ENCODE results near the gene LPP. TPM values are rescaled to one million over a fixed set of nuclear protein-coding genes. Genes with fewer than 3 reads are reported as not detected.

The LPP gene
- total RNA-seq, 1 experiment from 2014 or later: 120 TPM

GRCh38 chr3:188788621-188789081 is 634.7 kb downstream of the LPP start:
- Histone ChIP-seq H3K27me3 (replicated peaks; ENCODE audit: control insufficient read depth, insufficient read depth, low read length) (no peaks in the 10 kb centered on the region), H3K36me3 (ENCODE audit: control insufficient read depth, insufficient read depth, low read length) (no peaks in the 10 kb centered on the region), H3K4me3 (ENCODE audit: low read depth, low read length) (no peak overlapping the region), H3K4me1 (peaks cover 5% of the 10 kb centered on the region; the same call in 1 of the 2 replicates), H3K9me3 (no peaks in the 10 kb centered on the region)
- DNase-seq: no peak
- Mint-ChIP-seq H3K27me3 (ENCODE audit: insufficient read depth, unreplicated experiment) (no peaks in the 10 kb centered on the region), H3K9me3 (ENCODE audit: unreplicated experiment) (no peaks in the 10 kb centered on the region), H3K36me3 (ENCODE audit: insufficient read depth, unreplicated experiment) (peaks cover 15% of the 10 kb centered on the region), H3K4me3 (ENCODE audit: unreplicated experiment) (no peak overlapping the region), H3K27ac (ENCODE audit: unreplicated experiment) (no peak overlapping the region), H3K4me1 (ENCODE audit: low read depth, unreplicated experiment) (peaks cover 7% of the 10 kb centered on the region)
- POLR2A ChIA-PET: no interaction called here
- TF ChIP-seq, protein P1, sequence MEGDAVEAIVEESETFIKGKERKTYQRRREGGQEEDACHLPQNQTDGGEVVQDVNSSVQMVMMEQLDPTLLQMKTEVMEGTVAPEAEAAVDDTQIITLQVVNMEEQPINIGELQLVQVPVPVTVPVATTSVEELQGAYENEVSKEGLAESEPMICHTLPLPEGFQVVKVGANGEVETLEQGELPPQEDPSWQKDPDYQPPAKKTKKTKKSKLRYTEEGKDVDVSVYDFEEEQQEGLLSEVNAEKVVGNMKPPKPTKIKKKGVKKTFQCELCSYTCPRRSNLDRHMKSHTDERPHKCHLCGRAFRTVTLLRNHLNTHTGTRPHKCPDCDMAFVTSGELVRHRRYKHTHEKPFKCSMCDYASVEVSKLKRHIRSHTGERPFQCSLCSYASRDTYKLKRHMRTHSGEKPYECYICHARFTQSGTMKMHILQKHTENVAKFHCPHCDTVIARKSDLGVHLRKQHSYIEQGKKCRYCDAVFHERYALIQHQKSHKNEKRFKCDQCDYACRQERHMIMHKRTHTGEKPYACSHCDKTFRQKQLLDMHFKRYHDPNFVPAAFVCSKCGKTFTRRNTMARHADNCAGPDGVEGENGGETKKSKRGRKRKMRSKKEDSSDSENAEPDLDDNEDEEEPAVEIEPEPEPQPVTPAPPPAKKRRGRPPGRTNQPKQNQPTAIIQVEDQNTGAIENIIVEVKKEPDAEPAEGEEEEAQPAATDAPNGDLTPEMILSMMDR (IDR thresholded peaks at IDR 0.05; ENCODE audit: insufficient read depth in 1 of 2, low read depth in 1 of 2, low read length in 1 of 2, severe bottlenecking in 1 of 2, unreplicated experiment in 1 of 2): no peak
- no TSS peak for BruUV-seq (replicated peaks)
- CTCF ChIA-PET: no interaction called here
- intact Hi-C loops (cut with micrococcal nuclease; ENCODE audit: unreplicated experiment): no loop called here

- Histone ChIP-seq H3K27me3 (replicated peaks; ENCODE audit: control insufficient read depth, insufficient read depth, low read length) (no peaks in the 10 kb centered on the region), H3K4me3 (ENCODE audit: low read depth, low read length) (no peak overlapping the region), H3K9me3 (no peaks in the 10 kb centered on the region), H3K4me1 (peaks cover 5% of the 10 kb centered on the region; the same call in 1 of the 2 replicates), H3K36me3 (ENCODE audit: control insufficient read depth, insufficient read depth, low read length) (no peaks in the 10 kb centered on the region)
- Mint-ChIP-seq H3K36me3 (ENCODE audit: insufficient read depth, unreplicated experiment) (peaks cover 16% of the 10 kb centered on the region), H3K27me3 (ENCODE audit: insufficient read depth, unreplicated experiment) (no peaks in the 10 kb centered on the region), H3K4me3 (ENCODE audit: unreplicated experiment) (no peak overlapping the region), H3K27ac (ENCODE audit: unreplicated experiment) (no peak overlapping the region), H3K9me3 (ENCODE audit: unreplicated experiment) (no peaks in the 10 kb centered on the region), H3K4me1 (ENCODE audit: low read depth, unreplicated experiment) (peaks cover 7% of the 10 kb centered on the region)
- intact Hi-C loops (cut with micrococcal nuclease; ENCODE audit: unreplicated experiment): no loop called here
- no TSS peak for BruUV-seq (replicated peaks)
- TF ChIP-seq, protein P1 (IDR thresholded peaks at IDR 0.05; ENCODE audit: insufficient read depth in 1 of 2, low read depth in 1 of 2, low read length in 1 of 2, severe bottlenecking in 1 of 2, unreplicated experiment in 1 of 2): no peak
- ChIA-PET CTCF (no interaction called here), POLR2A (no interaction called here)
- DNase-seq: no peak
Measured at GRCh38 chr3:188789251-188789650, 635.3 kb downstream of the LPP start.

- ChIA-PET CTCF (no interaction called here), POLR2A (no interaction called here)
- H3K27me3 ChIP-seq (replicated peaks; ENCODE audit: control insufficient read depth, insufficient read depth, low read length): no peaks in the 10 kb centered on the region
- no peak overlapping the region for H3K4me3 Mint-ChIP-seq (ENCODE audit: unreplicated experiment)
- no peak for DNase-seq
- peaks cover 32% of the 10 kb centered on the region for H3K36me3 Mint-ChIP-seq (ENCODE audit: insufficient read depth, unreplicated experiment)
- H3K27ac Mint-ChIP-seq (ENCODE audit: unreplicated experiment): peak overlapping the region; percentile 29
- H3K36me3 ChIP-seq (ENCODE audit: control insufficient read depth, insufficient read depth, low read length): no peaks in the 10 kb centered on the region
- TF ChIP-seq, protein P1 (IDR thresholded peaks at IDR 0.05; ENCODE audit: insufficient read depth in 1 of 2, low read depth in 1 of 2, low read length in 1 of 2, severe bottlenecking in 1 of 2, unreplicated experiment in 1 of 2): no peak
- peaks cover 5% of the 10 kb centered on the region; the same call in 1 of the 2 replicates for H3K4me1 ChIP-seq
- no peaks in the 10 kb centered on the region for H3K9me3 ChIP-seq
- peaks cover 7% of the 10 kb centered on the region for H3K4me1 Mint-ChIP-seq (ENCODE audit: low read depth, unreplicated experiment)
- no peaks in the 10 kb centered on the region for H3K9me3 Mint-ChIP-seq (ENCODE audit: unreplicated experiment)
- intact Hi-C loops (cut with micrococcal nuclease; ENCODE audit: unreplicated experiment): no loop called here
- no peaks in the 10 kb centered on the region for H3K27me3 Mint-ChIP-seq (ENCODE audit: insufficient read depth, unreplicated experiment)
- no TSS peak for BruUV-seq (replicated peaks)
- no peak overlapping the region for H3K4me3 ChIP-seq (ENCODE audit: low read depth, low read length)
Measured at GRCh38 chr3:188791311-188791710, 637.4 kb downstream of the LPP start.

Data from Caco-2 (cell line).